GM19193 (cell line): Measurements from ENCODE around the gene ACAA1.

Experiments used
- POLR2A ChIP-seq: IDR thresholded peaks from 4 replicates; pipeline ENCODE4 v1.6.1; 2011; ENCODE audit not compliant: insufficient read depth, insufficient read length; ENCODE audit errors: extremely low read depth

The ACAA1 gene

GRCh38 chr3:38107911-38108648 lies 28.8 kb downstream of the ACAA1 start:
- no peak for TF ChIP-seq POLR2A

GRCh38 chr3:38105525-38105924 lies 31.4 kb downstream of the ACAA1 start:
- no peak for TF ChIP-seq POLR2A

- no peak for TF ChIP-seq POLR2A
These were observed 34.5 kb downstream of the ACAA1 start for GRCh38 chr3:38102444-38102814.

GRCh38 chr3:38101811-38102443 lies 35.0 kb downstream of the ACAA1 start:
- TF ChIP-seq POLR2A: no peak

- no peak for TF ChIP-seq POLR2A
These were observed 36.4 kb downstream of the ACAA1 start for GRCh38 chr3:38100498-38100897.

- no peak for TF ChIP-seq POLR2A
These were observed 37.4 kb downstream of the ACAA1 start for GRCh38 chr3:38099518-38099917.

- TF ChIP-seq POLR2A: no peak
These were observed 38.6 kb downstream of the ACAA1 start for GRCh38 chr3:38098376-38098723.

GRCh38 chr3:38097446-38098375 lies 39.2 kb downstream of the ACAA1 start:
- no peak for TF ChIP-seq POLR2A

- no peak for TF ChIP-seq POLR2A
These were observed 41.1 kb downstream of the ACAA1 start for GRCh38 chr3:38095669-38096483.

GRCh38 chr3:38094999-38095398 lies 41.9 kb downstream of the ACAA1 start:
- TF ChIP-seq POLR2A: no peak

- TF ChIP-seq POLR2A: no peak
These were observed 46.5 kb downstream of the ACAA1 start for GRCh38 chr3:38090453-38090852.

- TF ChIP-seq POLR2A: no peak
These were observed 47.8 kb downstream of the ACAA1 start for GRCh38 chr3:38089163-38089562.

- TF ChIP-seq POLR2A: no peak
These were observed 48.5 kb downstream of the ACAA1 start for GRCh38 chr3:38088126-38089078.

- TF ChIP-seq POLR2A: no peak
These were observed 50.4 kb downstream of the ACAA1 start for GRCh38 chr3:38086496-38086895.
